ENCODE results near the gene DMXL2. TPM values are rescaled to one million over a fixed set of nuclear protein-coding genes. Genes with fewer than 3 reads are reported as not detected.
A peak's percentile ranks its signal among the peaks of the same experiment; 100 is the strongest.
"Not testable (repeated sequence)": the region's sequence is repeated elsewhere in the genome, so short reads cannot be mapped to it uniquely, and the experiment has no call there.

DMXL2 gene
- total RNA-seq, 1 experiment from 2014 or later, result 13.1 TPM

GRCh38 chr15:51494411-51495314 lies 127.9 kb downstream of the DMXL2 start:
- peak; percentile 41 for DNase-seq (ENCODE audit: low spot score)

GRCh38 chr15:51493892-51494291 lies 128.7 kb downstream of the DMXL2 start:
- peak; percentile 13 for DNase-seq (ENCODE audit: low spot score)

DNA sequence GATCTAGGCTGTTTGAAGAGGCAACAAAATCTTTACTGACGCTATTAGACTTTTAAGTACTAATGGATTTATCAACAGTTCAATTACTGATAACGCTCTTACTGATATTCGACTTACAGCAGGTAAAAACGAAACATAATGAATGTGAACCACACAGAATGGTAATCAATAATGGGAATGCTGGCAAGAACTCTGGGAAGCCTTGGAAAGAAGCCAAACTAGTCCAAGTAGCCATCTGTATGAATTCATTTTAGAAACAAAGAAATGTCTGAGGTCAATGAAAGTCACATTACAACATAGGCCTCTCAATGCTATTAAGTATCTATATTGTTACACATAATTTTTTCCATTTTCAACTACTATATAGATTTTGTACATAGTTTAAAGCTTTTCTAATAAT lies 130.0 kb downstream of the DMXL2 start:
- no peak for DNase-seq (ENCODE audit: low spot score)

DNA sequence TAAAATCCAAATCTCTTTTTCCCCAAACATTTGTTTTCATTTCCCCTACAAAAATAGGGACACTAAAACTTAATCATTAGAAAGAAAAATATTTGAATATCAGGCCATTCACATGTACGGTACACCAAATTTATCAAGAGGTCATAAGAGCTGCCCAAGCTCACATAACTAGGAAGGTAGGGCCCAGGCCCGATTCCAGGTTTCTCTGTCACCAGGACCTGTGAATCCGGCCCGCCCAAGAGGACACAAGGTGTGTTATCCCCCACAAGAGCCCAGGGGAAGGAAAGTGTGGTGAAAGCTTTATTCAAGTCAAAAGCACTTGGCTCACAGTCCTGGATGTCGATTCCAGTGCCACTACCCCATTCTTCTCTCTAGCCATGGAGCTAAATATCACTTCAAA lies 130.6 kb downstream of the DMXL2 start:
- DNase-seq (ENCODE audit: low spot score), result no peak

- DNase-seq (ENCODE audit: low spot score), result no peak
Observed at GRCh38 chr15:51484781-51485180, 137.8 kb downstream of the DMXL2 start.

DNA sequence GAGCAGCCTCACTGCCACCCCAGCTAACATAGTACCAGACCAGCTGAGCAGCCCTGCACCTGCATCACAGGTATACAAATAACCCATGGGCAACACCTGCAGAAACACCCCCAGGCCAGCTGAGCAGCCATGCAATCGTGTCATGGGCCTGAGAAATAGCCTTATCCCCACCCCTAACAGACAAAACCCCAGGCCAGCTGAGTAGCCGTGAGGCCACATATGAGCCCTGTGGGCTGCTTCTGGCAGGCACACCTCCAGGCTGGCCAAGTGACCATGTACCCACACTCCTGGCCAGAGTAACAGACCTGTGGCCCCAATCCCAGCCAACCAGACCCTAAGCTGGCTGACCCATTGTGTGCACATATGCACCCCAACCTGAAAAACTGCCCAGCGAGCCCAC lies 138.6 kb downstream of the DMXL2 start:
- no peak for DNase-seq (ENCODE audit: low spot score)

DNA sequence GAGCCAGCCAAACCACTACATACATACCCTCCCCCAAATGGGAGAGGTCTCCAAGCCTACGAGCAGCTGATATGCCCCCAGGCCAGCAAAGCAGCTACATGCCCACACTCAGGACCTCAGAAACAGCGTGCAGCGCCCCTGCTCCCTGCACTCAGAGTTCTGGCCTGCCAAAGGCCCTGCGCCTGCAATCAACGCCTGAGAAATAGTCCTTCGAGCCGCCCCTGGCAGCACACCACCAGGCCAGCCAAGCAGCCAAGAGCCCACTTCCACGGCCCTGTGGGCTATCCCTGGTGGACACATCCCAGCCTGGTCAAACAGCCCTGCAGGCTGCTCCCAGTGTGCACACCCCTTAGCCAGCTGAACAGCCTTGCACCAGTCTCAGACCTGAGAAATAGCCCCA lies 139.1 kb downstream of the DMXL2 start:
- no peak for DNase-seq (ENCODE audit: low spot score)

DNA sequence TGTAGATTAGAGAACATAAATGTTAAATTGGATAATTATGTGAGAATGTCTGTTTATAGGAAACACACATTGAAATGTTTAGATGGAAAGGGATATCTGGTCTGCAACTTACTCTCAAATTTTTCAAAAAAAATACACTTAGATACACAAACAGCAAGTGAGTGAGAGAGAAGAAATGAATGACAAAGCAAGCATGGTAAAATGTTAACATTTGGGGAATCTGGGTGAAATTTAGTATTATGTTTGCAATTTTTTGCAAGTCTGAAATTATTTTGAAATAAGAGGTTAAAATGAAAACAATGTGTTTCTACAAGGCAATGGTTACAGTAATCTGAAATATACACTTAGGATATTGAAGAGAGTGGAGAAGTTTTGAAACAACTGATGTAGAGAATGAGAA lies 146.8 kb downstream of the DMXL2 start:
- no peak for DNase-seq (ENCODE audit: low spot score)

DNA sequence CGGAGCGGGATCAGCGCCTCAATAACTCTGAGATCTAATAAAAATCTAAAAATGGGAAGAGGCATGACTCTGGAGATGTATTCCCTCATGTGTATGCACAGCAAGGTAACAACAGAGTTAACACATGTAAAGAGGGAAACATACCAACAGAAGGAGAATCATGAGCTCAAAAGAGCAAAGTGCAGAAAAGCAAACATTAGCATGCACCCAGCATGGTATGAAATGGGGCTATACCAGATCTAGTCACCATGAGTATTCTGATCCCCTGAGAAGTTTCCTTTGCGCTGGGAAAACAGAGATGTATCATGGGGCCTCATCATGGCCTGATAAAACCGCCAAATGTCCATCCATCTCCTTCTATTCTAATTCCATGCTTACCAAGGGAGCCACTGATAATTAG lies 152.1 kb downstream of the DMXL2 start:
- DNase-seq (ENCODE audit: low spot score), result no peak

GRCh38 chr15:51460796-51461195 lies 161.8 kb downstream of the DMXL2 start:
- no peak for DNase-seq (ENCODE audit: low spot score)

- peak; percentile 21 for DNase-seq (ENCODE audit: low spot score)
Observed at GRCh38 chr15:51450001-51450400, 172.6 kb downstream of the DMXL2 start.

GRCh38 chr15:51448622-51449399 lies 173.8 kb downstream of the DMXL2 start:
- DNase-seq (ENCODE audit: low spot score), result no peak

DNA sequence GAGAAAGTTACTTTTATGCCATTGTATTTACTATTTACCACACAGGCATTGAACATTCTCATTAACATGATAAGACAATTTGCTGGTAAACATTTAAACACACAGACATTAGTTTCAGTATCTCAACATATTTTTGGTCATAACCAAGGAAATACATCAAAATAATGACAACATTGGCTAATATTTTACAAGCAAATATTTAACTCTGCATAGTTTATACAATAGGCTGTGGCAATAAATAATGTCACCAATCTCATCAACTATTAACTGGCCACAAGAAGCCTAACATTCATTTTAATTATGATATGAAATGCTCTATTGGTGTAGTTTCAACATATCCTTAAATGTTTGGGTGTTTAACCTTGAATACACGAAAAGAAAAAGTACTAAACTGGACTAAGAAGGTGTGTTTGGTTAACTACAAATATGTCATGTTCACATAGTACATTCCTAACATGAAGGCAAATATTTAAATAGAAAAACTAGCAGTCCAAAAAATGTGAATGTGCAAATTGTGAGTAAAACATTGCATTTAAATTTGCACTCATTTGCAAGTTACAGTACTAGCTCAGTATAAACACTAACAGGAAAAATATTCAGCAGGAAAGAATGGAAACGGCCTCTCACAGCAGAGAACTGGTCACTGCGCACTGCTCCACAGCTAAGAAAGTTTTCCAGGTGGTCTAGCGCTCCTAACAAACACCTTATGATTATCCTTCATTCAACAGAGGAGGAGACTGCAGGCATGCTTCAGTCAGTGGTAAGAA lies 174.5 kb downstream of the DMXL2 start:
- DNase-seq (ENCODE audit: low spot score), result no peak

DNA sequence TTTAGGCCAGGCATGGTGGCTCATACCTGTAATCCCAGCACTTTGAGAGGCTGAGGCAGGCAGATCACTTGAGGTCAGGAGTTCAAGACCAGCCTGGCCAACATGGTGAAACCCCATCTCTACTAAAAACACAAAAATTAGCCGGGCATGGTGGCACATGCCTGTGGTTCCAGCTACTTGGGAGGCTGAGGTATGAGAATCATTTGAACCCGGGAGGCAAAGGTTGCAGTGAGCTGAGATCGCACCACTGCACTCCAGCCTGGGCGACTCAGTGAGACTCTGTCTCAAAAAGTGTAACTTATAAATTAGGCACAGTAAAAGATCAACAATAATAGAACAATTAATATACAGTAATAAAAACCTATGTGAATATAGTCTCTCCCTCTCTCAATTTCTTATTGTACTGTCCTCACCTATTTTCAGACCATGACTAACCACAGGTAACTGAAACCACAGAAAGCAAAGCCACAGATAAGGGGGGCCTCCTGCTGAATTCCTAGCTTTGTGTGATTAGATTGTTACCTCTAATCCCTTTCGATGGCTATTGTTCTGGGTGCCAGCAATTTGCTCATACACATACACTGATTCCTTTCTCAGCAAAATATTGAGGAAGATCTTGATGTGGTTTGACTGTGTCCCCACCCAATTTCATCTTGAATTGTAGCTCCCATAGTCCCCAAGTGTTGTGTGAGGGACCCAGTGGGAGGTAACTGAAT lies 176.4 kb downstream of the DMXL2 start:
- DNase-seq (ENCODE audit: low spot score), result not testable (repeated sequence)

- no peak for DNase-seq (ENCODE audit: low spot score)
Observed at GRCh38 chr15:51444807-51445206, 177.8 kb downstream of the DMXL2 start.

GRCh38 chr15:51444112-51444511 lies 178.5 kb downstream of the DMXL2 start:
- DNase-seq (ENCODE audit: low spot score), result no peak

GRCh38 chr15:51443282-51443914 lies 179.2 kb downstream of the DMXL2 start:
- no peak for DNase-seq (ENCODE audit: low spot score)

- DNase-seq (ENCODE audit: low spot score), result no peak
Observed at GRCh38 chr15:51438526-51438925, 184.0 kb downstream of the DMXL2 start.

DNA sequence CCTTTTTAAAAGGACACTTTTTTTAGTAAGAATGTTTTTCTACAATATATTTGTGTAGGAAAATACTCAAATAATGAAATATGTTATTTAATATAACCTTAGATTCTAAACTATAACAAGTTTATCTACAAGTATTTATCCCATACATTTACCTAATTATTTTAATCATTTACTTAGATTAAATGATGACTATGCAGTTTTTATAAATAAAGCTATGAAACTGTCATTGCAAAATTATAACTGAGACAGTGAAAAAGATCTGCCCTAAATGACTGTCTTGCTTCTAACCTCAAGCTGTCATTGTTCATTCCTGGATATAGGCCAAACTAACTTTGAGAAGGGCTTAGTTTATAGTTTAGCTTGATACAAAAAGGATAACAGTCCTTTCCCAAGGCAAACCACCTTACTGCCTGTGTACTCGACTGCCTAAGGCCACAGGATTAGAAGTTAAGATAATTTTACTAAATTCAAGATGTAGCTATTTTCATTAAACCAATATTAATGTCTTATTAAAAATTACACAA lies 197.0 kb downstream of the DMXL2 start:
- no peak for DNase-seq (ENCODE audit: low spot score)

GRCh38 chr15:51424780-51425179 lies 197.8 kb downstream of the DMXL2 start:
- no peak for DNase-seq (ENCODE audit: low spot score)

DNA sequence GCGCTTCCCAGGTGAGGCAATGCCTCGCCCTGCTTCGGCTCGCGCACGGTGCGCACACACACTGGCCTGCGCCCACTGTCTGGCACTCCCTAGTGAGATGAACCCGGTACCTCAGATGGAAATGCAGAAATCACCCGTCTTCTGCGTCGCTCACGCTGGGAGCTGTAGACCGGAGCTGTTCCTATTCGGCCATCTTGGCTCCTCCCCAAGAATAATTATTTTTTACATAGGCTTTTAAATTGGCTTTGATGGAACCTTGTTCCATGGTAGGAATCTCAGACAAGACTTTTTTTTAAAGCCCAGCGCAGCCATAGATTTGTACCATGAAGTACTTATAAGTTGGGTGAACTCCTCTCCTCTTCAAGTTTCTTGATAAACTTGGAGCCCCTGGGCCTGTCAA lies 199.5 kb downstream of the DMXL2 start:
- DNase-seq (ENCODE audit: low spot score), result not testable (repeated sequence)

All from HT-29 (cell line).